H9 (cell line): ENCODE results near the gene CSF1R. TPM values are rescaled to one million over a fixed set of nuclear protein-coding genes. Genes with fewer than 3 reads are reported as not detected.

Source experiments
- DNase-seq: peaks from one replicate; pipeline ENCODE4 v3.0.0-alpha.2; 2017
- H2AFZ ChIP-seq: one replicate; pipeline ENCODE4 v1.6.1; 2013; ENCODE audit warnings: mild to moderate bottlenecking, low read length, control low read depth, moderate library complexity
- H2AK5ac ChIP-seq: 2 replicates; pipeline ENCODE4 v1.6.1; 2013; ENCODE audit warnings: low read length, control low read depth, mixed read lengths; ENCODE audit not compliant: insufficient read length
- H2BK120ac ChIP-seq: one replicate; pipeline ENCODE4 v1.6.1; 2013; ENCODE audit warnings: low read depth, mild to moderate bottlenecking, low read length, control low read depth, inconsistent platforms; ENCODE audit not compliant: poor library complexity, severe bottlenecking
- H2BK12ac ChIP-seq: 2 replicates; pipeline ENCODE4 v1.6.1; 2013; ENCODE audit warnings: low read length, control low read depth, mixed read lengths, low read depth; ENCODE audit not compliant: insufficient read length
- H2BK15ac ChIP-seq: 2 replicates; pipeline ENCODE4 v1.6.1; 2013; ENCODE audit warnings: low read depth, low read length, control low read depth
- H2BK20ac ChIP-seq: one replicate; pipeline ENCODE4 v1.6.1; 2013; ENCODE audit warnings: low read depth, mild to moderate bottlenecking, low read length, control low read depth, inconsistent platforms; ENCODE audit not compliant: poor library complexity, severe bottlenecking
- H2BK5ac ChIP-seq: 2 replicates; pipeline ENCODE4 v1.6.1; 2013; ENCODE audit warnings: low read length, control low read depth, mixed read lengths; ENCODE audit not compliant: insufficient read length
- H3K14ac ChIP-seq: 2 replicates; pipeline ENCODE4 v1.6.1; 2013; ENCODE audit warnings: low read length, control low read depth; ENCODE audit not compliant: insufficient read depth
- H3K18ac ChIP-seq: 2 replicates; pipeline ENCODE4 v1.6.1; 2013; ENCODE audit warnings: low read depth, mild to moderate bottlenecking, mixed read lengths, low read length, control low read depth; ENCODE audit not compliant: insufficient read length
- H3K23ac ChIP-seq: 2 replicates; pipeline ENCODE4 v1.6.1; 2013; ENCODE audit warnings: low read length, control low read depth, mixed read lengths, low read depth; ENCODE audit not compliant: insufficient read length
- H3K23me2 ChIP-seq: 2 replicates; pipeline ENCODE4 v1.6.1; 2013; ENCODE audit warnings: low read depth, mild to moderate bottlenecking, mixed read lengths, low read length, control low read depth; ENCODE audit not compliant: insufficient read length, poor library complexity, severe bottlenecking
- H3K27ac ChIP-seq: 2 replicates; pipeline ENCODE4 v1.5.1; 2013; ENCODE audit warnings: low read length, control low read depth, mixed read lengths, low read depth; ENCODE audit not compliant: insufficient read length
- H3K27me3 ChIP-seq: 2 replicates; pipeline ENCODE4 v1.6.1; 2013; ENCODE audit warnings: low read length, control low read depth, inconsistent platforms; ENCODE audit not compliant: insufficient read depth
- H3K4ac ChIP-seq: 2 replicates; pipeline ENCODE4 v1.6.1; 2013; ENCODE audit warnings: low read depth, mild to moderate bottlenecking, control low read depth, inconsistent platforms, low read length, moderate library complexity
- H3K4me1 ChIP-seq: 2 replicates; pipeline ENCODE4 v1.6.1; 2013; ENCODE audit warnings: low read length, control low read depth, inconsistent platforms; ENCODE audit not compliant: insufficient read depth
- H3K4me2 ChIP-seq: 2 replicates; pipeline ENCODE4 v1.6.1; 2013; ENCODE audit warnings: low read length, control low read depth, mixed read lengths; ENCODE audit not compliant: insufficient read length, insufficient read depth
- H3K56ac ChIP-seq: 2 replicates; pipeline ENCODE4 v1.6.1; 2013; ENCODE audit warnings: low read depth, mild to moderate bottlenecking, mixed read lengths, low read length, control low read depth; ENCODE audit not compliant: insufficient read length
- H3K79me1 ChIP-seq: 2 replicates; pipeline ENCODE4 v1.6.1; 2013; ENCODE audit warnings: low read depth, mild to moderate bottlenecking, moderate library complexity, low read length, control low read depth, inconsistent platforms; ENCODE audit not compliant: insufficient read depth, poor library complexity, severe bottlenecking
- H3K79me2 ChIP-seq: 2 replicates; pipeline ENCODE4 v1.6.1; 2013; ENCODE audit warnings: low read length, control low read depth, inconsistent platforms; ENCODE audit not compliant: insufficient read depth
- H3K9ac ChIP-seq: 2 replicates; pipeline ENCODE4 v1.6.1; 2013; ENCODE audit warnings: low read length, control low read depth, mixed read lengths; ENCODE audit not compliant: insufficient read length; ENCODE audit errors: extremely low read depth
- H3K9me3 ChIP-seq: one replicate; pipeline ENCODE4 v1.6.1; 2013; ENCODE audit warnings: low read depth, low read length, inconsistent platforms; ENCODE audit not compliant: control insufficient read depth
- H3T11ph ChIP-seq: one replicate; pipeline ENCODE4 v1.6.1; 2013; ENCODE audit warnings: mild to moderate bottlenecking, low read length, control low read depth, inconsistent platforms
- H4K20me1 ChIP-seq: one replicate; pipeline ENCODE4 v1.6.1; 2013; ENCODE audit not compliant: control insufficient read depth, insufficient read length, insufficient read depth
- H4K5ac ChIP-seq: 2 replicates; pipeline ENCODE4 v1.6.1; 2013; ENCODE audit warnings: low read depth, mild to moderate bottlenecking, mixed read lengths, low read length, control low read depth; ENCODE audit not compliant: insufficient read length
- H4K8ac ChIP-seq: replicated peaks from 2 replicates; pipeline ENCODE4 v1.6.1; 2013; ENCODE audit warnings: low read length, control low read depth, mixed read lengths, low read depth; ENCODE audit not compliant: insufficient read length
- H4K91ac ChIP-seq: 2 replicates; pipeline ENCODE4 v1.6.1; 2013; ENCODE audit warnings: low read depth, mild to moderate bottlenecking, moderate library complexity, mixed read lengths, low read length, control low read depth; ENCODE audit not compliant: insufficient read length
- H3K27ac Mint-ChIP-seq, 3 experiments: 2 replicates in 2 of 3; 3 replicates in 1 of 3; pipeline ENCODE4 v1.8.0; 2020 to 2021; ENCODE audit warnings: mixed read lengths in 3 of 3, mild to moderate bottlenecking in 1 of 3, moderate library complexity in 1 of 3
- H3K27me3 Mint-ChIP-seq: 2 replicates; pipeline ENCODE4 v1.8.0; 2021; ENCODE audit warnings: low read depth, mild to moderate bottlenecking, moderate library complexity, mixed read lengths
- H3K36me3 Mint-ChIP-seq, 3 experiments: 2 replicates in 2 of 3; 3 replicates in 1 of 3; pipeline ENCODE4 v1.8.0; 2020 to 2021; ENCODE audit warnings: low read depth in 3 of 3, mixed read lengths in 3 of 3; ENCODE audit not compliant: insufficient read depth in 1 of 3
- H3K4me1 Mint-ChIP-seq, 2 experiments: 2 replicates each; pipeline ENCODE4 v1.8.0; 2020; ENCODE audit warnings: mixed read lengths in 2 of 2
- H3K4me3 Mint-ChIP-seq, 2 experiments: 2 replicates in 1 of 2; 3 replicates in 1 of 2; pipeline ENCODE4 v1.8.0; 2020 to 2021; ENCODE audit warnings: mild to moderate bottlenecking in 2 of 2, mixed read lengths in 2 of 2, moderate library complexity in 1 of 2
- H3K9me3 Mint-ChIP-seq, 2 experiments: 2 replicates in 1 of 2; 3 replicates in 1 of 2; pipeline ENCODE4 v1.8.0; 2020; ENCODE audit warnings: mild to moderate bottlenecking in 2 of 2, mixed read lengths in 2 of 2, moderate library complexity in 1 of 2
- CTCF ChIP-seq: fragments of 200-600 bp; sonication (generic); conservative IDR thresholded peaks from 3 replicates; pipeline ENCODE4 v1.8.0; 2021; ENCODE audit warnings: antibody characterized with exemption, mild to moderate bottlenecking
- WGBS: extraction: QIAGEN DNeasy Blood & Tissue Kit; methylation state at CpG from one replicate; pipeline ENCODE4 v1.1.7; 2013; ENCODE audit warnings: missing lambda C conversion rate, low lambda C conversion rate, mixed read lengths; ENCODE audit not compliant: insufficient read length; ENCODE audit errors: extremely low coverage; 5-methylcytosine and 5-hydroxymethylcytosine counted together
- total RNA-seq: library from RNA; stranded (reverse); gene quantifications from 2 replicates; pipeline ENCODE4 v1.2.1, GENCODE V29; 2021

CSF1R gene
- total RNA-seq, 1 experiment from 2014 or later, result 0.13 TPM

GRCh38 chr5:150026682-150027172 lies 59.6 kb downstream of the CSF1R start:
- no peak overlapping the region for H2BK15ac ChIP-seq
- H2AK5ac ChIP-seq, result no peak overlapping the region
- H3K23ac ChIP-seq, result no peak overlapping the region
- no peak overlapping the region for H2BK20ac ChIP-seq
- H4K20me1 ChIP-seq, result no peaks in the 10 kb centered on the region
- Mint-ChIP-seq H3K9me3 (no peaks in the 10 kb centered on the region), H3K27me3 (no peaks in the 10 kb centered on the region), H3K36me3 (peaks cover 20 to 77% (median 53%) of the 10 kb centered on the region in 3 experiments; a peak in 6 of 7 replicates), H3K4me3 (no peak overlapping the region), H3K4me1 (peaks cover 13 to 14% of the 10 kb centered on the region in 2 experiments), H3K27ac (peak overlapping the region in 1 of 3 experiments; percentile 61; a peak in 1 of 7 replicates)
- no peak overlapping the region for H3K56ac ChIP-seq
- no peak overlapping the region for H2AFZ ChIP-seq
- H3K79me2 ChIP-seq, result no peaks in the 10 kb centered on the region
- no peak overlapping the region for H4K91ac ChIP-seq
- no peak for DNase-seq
- no peak overlapping the region for H4K5ac ChIP-seq
- no peaks in the 10 kb centered on the region; the same call in 1 of the 2 replicates for H3K4me1 ChIP-seq
- H3K9me3 ChIP-seq, result no peaks in the 10 kb centered on the region
- H3K9ac ChIP-seq, result no peak overlapping the region
- no peaks in the 10 kb centered on the region for H3K27me3 ChIP-seq
- H4K8ac ChIP-seq, result no peak overlapping the region
- H3K14ac ChIP-seq, result no peak overlapping the region
- H3K27ac ChIP-seq, result no peak overlapping the region
- no CpG with 5 or more reads among the region's 4 CpGs for WGBS
- no peak overlapping the region for H2BK5ac ChIP-seq
- H3T11ph ChIP-seq, result no peak overlapping the region
- H3K79me1 ChIP-seq, result no peaks in the 10 kb centered on the region
- H3K4me2 ChIP-seq, result no peak overlapping the region
- H2BK12ac ChIP-seq, result no peak overlapping the region
- H3K18ac ChIP-seq, result no peak overlapping the region
- no peak overlapping the region for H2BK120ac ChIP-seq
- H3K4ac ChIP-seq, result no peak overlapping the region
- H3K23me2 ChIP-seq, result no peaks in the 10 kb centered on the region
- no peak for TF ChIP-seq CTCF
